ENCODE data around the gene WFDC13.

DNA sequence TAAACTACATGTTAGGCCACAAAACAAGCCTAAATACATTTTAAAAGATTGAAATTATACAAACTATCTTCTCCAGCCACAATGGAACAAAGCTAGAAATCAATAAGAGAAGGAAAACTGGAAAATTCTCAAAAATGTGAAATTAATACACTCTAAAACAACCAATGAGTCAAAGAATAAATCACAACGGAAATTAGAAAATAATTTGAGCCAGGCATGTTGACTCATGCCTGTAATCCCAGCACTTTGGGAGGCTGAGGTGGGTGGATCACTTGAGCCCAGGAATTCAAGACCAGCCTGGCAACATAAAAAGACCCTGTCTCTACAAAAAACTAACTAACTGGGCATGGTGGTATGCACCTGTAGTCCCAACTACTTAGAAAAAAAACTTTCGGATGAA lies 6.3 kb upstream of the WFDC13 start:
- TF ChIP-seq, protein P1, sequence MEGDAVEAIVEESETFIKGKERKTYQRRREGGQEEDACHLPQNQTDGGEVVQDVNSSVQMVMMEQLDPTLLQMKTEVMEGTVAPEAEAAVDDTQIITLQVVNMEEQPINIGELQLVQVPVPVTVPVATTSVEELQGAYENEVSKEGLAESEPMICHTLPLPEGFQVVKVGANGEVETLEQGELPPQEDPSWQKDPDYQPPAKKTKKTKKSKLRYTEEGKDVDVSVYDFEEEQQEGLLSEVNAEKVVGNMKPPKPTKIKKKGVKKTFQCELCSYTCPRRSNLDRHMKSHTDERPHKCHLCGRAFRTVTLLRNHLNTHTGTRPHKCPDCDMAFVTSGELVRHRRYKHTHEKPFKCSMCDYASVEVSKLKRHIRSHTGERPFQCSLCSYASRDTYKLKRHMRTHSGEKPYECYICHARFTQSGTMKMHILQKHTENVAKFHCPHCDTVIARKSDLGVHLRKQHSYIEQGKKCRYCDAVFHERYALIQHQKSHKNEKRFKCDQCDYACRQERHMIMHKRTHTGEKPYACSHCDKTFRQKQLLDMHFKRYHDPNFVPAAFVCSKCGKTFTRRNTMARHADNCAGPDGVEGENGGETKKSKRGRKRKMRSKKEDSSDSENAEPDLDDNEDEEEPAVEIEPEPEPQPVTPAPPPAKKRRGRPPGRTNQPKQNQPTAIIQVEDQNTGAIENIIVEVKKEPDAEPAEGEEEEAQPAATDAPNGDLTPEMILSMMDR (IDR thresholded peaks at IDR 0.05): no peak
- TF ChIP-seq EZH2 (IDR thresholded peaks at IDR 0.05; ENCODE audit: borderline replicate concordance, insufficient read depth, low read depth, low read length, poor library complexity, severe bottlenecking): no peak

Measured in B cell (primary cell).